Omental fat pad (tissue), 4 donors: ENCODE measurements around the gene LTB. TPM values are rescaled to one million over a fixed set of nuclear protein-coding genes. Genes with fewer than 3 reads are reported as not detected.

Experiments used
- ATAC-seq: fragments of 150-250 bp; one replicate; pipeline ENCODE4 v1.9.1; 2016; ENCODE audit warnings: mild to moderate bottlenecking, moderate library complexity; ENCODE audit not compliant: low FRiP score
- DNase-seq: peaks from one replicate; pipeline ENCODE4 v3.0.0-alpha.2; 2019; ENCODE audit warnings: low spot score
- total RNA-seq, 4 donors: library from RNA; depleted of rRNA; stranded (reverse); fragments of >200 nt; gene quantifications; one replicate each; pipeline ENCODE4 v1.1.0, GENCODE V29; 2016
- TF ChIP-seq, protein P1 (sequence below), 3 donors: fragments of 450-650 bp; IDR thresholded peaks; one replicate each; pipeline ENCODE4 v1.5.1; 2016 to 2017; ENCODE audit warnings: antibody characterized with exemption in 3 of 3, mild to moderate bottlenecking in 3 of 3, moderate library complexity in 2 of 3

LTB gene
- total RNA-seq, 4 donors from 2014 or later, result 0.72 to 5.5 (median 1.9) TPM

DNA sequence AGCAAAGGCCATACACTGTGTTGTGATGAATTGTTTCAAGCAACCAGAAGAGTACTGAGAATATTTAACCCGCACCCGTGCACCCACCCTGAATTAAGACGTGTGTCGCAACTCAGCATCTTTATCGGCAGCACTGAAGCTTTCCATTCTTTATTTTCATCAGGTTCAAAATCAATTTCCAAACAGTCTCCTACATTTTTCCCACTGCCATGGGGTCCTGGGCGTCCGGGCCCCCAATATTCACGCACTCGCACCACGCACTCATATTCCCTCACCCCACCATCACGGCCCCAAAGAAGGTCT lies 1.8 kb downstream of the LTB start:
- TF ChIP-seq, protein P1, sequence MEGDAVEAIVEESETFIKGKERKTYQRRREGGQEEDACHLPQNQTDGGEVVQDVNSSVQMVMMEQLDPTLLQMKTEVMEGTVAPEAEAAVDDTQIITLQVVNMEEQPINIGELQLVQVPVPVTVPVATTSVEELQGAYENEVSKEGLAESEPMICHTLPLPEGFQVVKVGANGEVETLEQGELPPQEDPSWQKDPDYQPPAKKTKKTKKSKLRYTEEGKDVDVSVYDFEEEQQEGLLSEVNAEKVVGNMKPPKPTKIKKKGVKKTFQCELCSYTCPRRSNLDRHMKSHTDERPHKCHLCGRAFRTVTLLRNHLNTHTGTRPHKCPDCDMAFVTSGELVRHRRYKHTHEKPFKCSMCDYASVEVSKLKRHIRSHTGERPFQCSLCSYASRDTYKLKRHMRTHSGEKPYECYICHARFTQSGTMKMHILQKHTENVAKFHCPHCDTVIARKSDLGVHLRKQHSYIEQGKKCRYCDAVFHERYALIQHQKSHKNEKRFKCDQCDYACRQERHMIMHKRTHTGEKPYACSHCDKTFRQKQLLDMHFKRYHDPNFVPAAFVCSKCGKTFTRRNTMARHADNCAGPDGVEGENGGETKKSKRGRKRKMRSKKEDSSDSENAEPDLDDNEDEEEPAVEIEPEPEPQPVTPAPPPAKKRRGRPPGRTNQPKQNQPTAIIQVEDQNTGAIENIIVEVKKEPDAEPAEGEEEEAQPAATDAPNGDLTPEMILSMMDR (IDR thresholded peaks at IDR 0.05), result no peak
- ATAC-seq (no peak), DNase-seq (no peak)

DNA sequence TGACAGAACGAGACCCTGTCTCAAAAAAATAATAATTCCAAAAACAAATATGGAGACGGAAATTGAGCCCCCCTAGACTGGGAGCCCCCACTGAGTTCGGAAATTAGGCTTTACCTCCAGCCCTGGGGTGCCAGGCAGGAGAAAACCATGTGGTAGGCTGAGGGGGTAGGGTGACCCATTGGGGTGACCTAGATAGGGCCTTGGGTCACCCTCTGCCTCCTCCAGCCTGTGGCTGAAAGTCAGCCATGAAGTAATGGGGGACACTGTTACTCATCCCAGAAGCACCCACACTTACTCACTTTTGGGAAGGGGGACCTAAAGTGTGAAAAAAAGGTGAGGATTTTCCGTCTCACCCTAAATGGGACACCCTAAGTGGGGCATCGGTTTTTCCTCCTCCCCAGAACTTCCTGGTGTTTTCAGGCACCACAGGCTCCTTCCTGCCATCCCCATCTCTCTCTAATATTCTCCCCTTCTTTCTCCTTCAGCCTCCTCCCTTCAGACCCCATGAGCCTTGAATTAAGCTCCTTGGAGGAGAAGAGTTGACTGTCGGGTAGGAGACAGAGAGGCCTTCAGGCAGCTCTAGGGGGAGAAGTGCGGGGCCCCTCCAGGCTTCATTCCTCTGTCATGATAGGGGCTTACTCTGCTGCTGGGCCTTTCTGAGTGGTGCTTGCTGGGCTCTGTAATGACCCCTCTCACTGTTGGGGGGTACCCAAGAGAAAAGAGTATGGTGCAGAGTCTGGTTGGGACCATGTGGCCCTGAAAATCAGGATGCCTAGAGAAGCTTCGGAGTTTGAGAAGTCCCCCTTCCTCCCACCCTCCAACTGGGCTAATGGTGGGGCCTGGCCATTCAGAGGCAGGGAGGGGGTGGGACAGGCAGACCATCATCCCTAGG lies 2.4 kb downstream of the LTB start:
- TF ChIP-seq, protein P1 (IDR thresholded peaks at IDR 0.05), result no peak
- DNase-seq (no peak), ATAC-seq (no peak)

DNA sequence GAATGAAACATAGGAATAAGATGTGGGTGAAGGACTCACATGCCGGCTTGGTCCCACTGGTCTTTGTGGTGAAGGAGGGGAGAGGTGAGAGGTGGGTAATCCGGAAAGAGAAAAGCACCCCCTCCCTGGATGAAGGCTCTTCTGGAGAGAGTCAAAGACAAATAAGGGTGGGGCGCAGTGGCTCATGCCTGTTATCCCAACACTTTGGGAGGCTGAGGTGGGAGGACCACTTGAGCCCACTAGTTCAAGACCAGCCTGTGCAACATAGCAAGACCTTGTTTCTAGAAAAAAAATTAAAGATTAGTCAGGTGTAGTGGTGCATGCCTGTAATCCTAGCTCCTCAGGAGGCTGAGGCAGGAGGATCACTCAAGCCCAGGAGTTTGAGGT lies 3.1 kb downstream of the LTB start:
- DNase-seq (no peak), ATAC-seq (no peak)
- TF ChIP-seq, protein P1 (IDR thresholded peaks at IDR 0.05), result no peak

DNA sequence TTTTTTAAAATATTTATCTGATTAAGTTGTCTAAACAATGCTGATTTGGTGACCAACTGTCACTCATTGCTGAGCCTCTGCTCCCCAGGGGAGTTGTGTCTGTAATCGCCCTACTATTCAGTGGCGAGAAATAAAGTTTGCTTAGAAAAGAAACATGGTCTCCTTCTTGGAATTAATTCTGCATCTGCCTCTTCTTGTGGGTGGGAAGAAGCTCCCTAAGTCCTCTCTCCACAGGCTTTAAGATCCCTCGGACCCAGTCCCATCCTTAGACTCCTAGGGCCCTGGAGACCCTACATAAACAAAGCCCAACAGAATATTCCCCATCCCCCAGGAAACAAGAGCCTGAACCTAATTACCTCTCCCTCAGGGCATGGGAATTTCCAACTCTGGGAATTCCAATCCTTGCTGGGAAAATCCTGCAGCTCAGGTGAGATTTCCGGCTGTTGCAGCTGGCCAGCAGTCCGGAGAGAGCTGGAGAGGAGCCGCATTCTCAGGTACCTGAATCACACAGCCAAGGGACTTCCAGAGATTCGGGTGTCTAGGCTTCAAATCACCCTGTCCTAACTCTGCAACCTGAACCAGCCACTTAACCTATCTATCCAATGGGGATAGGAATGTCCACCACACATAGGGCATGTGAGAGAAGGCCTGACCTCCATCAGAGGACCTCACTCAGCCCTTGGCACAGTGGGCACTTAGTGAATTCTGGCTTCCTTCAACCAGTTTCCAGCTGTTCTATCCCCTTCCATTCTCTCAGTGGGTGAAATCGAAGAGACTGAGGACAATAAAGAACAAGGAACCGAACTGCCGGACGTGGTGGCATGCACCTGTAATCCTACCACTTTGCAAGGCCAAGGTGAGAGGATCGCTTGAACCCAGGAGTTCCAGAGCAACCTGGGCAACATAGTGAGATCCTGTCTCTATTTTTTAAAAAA lies 3.8 kb downstream of the LTB start:
- TF ChIP-seq, protein P1 (IDR thresholded peaks at IDR 0.05), result no peak
- DNase-seq (no peak), ATAC-seq (no peak)

DNA sequence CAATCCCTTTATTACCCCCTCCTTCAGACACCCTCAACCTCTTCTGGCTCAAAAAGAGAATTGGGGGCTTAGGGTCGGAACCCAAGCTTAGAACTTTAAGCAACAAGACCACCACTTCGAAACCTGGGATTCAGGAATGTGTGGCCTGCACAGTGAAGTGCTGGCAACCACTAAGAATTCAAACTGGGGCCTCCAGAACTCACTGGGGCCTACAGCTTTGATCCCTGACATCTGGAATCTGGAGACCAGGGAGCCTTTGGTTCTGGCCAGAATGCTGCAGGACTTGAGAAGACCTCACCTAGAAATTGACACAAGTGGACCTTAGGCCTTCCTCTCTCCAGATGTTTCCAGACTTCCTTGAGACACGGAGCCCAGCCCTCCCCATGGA lies 4.7 kb downstream of the LTB start:
- DNase-seq (no peak), ATAC-seq (no peak)
- TF ChIP-seq, protein P1 (IDR thresholded peaks at IDR 0.05), result no peak

DNA sequence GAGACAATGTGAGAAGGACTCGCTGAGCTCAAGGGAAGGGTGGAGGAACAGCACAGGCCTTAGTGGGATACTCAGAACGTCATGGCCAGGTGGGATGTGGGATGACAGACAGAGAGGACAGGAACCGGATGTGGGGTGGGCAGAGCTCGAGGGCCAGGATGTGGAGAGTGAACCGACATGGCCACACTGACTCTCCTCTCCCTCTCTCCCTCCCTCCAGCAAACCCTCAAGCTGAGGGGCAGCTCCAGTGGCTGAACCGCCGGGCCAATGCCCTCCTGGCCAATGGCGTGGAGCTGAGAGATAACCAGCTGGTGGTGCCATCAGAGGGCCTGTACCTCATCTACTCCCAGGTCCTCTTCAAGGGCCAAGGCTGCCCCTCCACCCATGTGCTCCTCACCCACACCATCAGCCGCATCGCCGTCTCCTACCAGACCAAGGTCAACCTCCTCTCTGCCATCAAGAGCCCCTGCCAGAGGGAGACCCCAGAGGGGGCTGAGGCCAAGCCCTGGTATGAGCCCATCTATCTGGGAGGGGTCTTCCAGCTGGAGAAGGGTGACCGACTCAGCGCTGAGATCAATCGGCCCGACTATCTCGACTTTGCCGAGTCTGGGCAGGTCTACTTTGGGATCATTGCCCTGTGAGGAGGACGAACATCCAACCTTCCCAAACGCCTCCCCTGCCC lies 5.2 kb downstream of the LTB start:
- DNase-seq (no peak), ATAC-seq (no peak)
- TF ChIP-seq, protein P1 (IDR thresholded peaks at IDR 0.05), result no peak
